ENCODE results near the gene SMG1.

- no peak for TF ChIP-seq CTCF (conservative IDR thresholded peaks at IDR 0.05; ENCODE audit: low read depth, low read length)
- TF ChIP-seq EZH2 (IDR thresholded peaks at IDR 0.05; ENCODE audit: borderline replicate concordance, low read depth, low read length, poor library complexity, severe bottlenecking): no peak
Measured at GRCh38 chr16:18941471-18941870, 15.3 kb upstream of the SMG1 start.
